DOHH2 (cell line): ENCODE measurements around the gene RNF150.

Source experiments
- H3F3A ChIP-seq: fragments of 200-600 bp; sonication (generic), shearing (Covaris generic); 2 replicates; pipeline ENCODE4 v1.6.0; 2016; ENCODE audit warnings: antibody characterized with exemption, mild to moderate bottlenecking; ENCODE audit not compliant: control insufficient read depth, insufficient read depth
- H3K27ac ChIP-seq: fragments of 200-600 bp; sonication (generic); 2 replicates; pipeline ENCODE4 v1.5.1; 2014; ENCODE audit warnings: low read depth, mild to moderate bottlenecking, low read length, moderate library complexity
- H3K27me3 ChIP-seq: fragments of 200-600 bp; sonication (generic); 2 replicates; pipeline ENCODE4 v1.6.1; 2014; ENCODE audit warnings: mild to moderate bottlenecking, low read length, mixed read lengths; ENCODE audit not compliant: control insufficient read depth
- H3K36me3 ChIP-seq: fragments of 200-600 bp; sonication (generic); 2 replicates; pipeline ENCODE4 v1.6.1; 2014; ENCODE audit warnings: mild to moderate bottlenecking, low read length, moderate library complexity, mixed read lengths; ENCODE audit not compliant: control insufficient read depth
- H3K4me1 ChIP-seq: fragments of 200-600 bp; sonication (generic); 2 replicates; pipeline ENCODE4 v1.6.1; 2014; ENCODE audit warnings: mild to moderate bottlenecking, low read length, mixed read lengths; ENCODE audit not compliant: control insufficient read depth
- H3K4me2 ChIP-seq: fragments of 200-600 bp; sonication (generic); 2 replicates; pipeline ENCODE4 v1.6.0; 2014; ENCODE audit warnings: mild to moderate bottlenecking, low read length, moderate library complexity
- H3K4me3 ChIP-seq: fragments of 200-600 bp; sonication (generic); 2 replicates; pipeline ENCODE4 v1.5.1; 2014; ENCODE audit warnings: mild to moderate bottlenecking, low read length, mixed read lengths
- H3K79me2 ChIP-seq: fragments of 200-600 bp; sonication (generic); 2 replicates; pipeline ENCODE4 v1.6.1; 2014; ENCODE audit warnings: mild to moderate bottlenecking, low read length, mixed read lengths; ENCODE audit not compliant: control insufficient read depth
- H3K9me2 ChIP-seq: fragments of 200-600 bp; sonication (generic); replicated peaks from 2 replicates; pipeline ENCODE4 v1.6.1; 2014; ENCODE audit warnings: mild to moderate bottlenecking, low read length, mixed read lengths; ENCODE audit not compliant: control insufficient read depth
- H3K9me3 ChIP-seq: fragments of 200-600 bp; sonication (generic); 2 replicates; pipeline ENCODE4 v1.6.1; 2014; ENCODE audit warnings: antibody characterized with exemption, low read length, mixed read lengths; ENCODE audit not compliant: control insufficient read depth, insufficient read depth
- H4K20me1 ChIP-seq: fragments of 200-600 bp; sonication (generic); 2 replicates; pipeline ENCODE4 v1.6.0; 2014; ENCODE audit warnings: low read depth, mild to moderate bottlenecking, antibody characterized with exemption, low read length, moderate library complexity; ENCODE audit not compliant: control insufficient read depth, insufficient read depth
- EZH2phosphoT487 ChIP-seq: fragments of 200-600 bp; sonication (generic); IDR thresholded peaks from 2 replicates; pipeline ENCODE4 v1.6.1; 2017; ENCODE audit warnings: borderline replicate concordance, mild to moderate bottlenecking, antibody characterized with exemption, low read length, moderate library complexity, mixed read lengths
- TF ChIP-seq, protein P1 (sequence below): fragments of 200-600 bp; sonication (generic); IDR thresholded peaks from one replicate; pipeline ENCODE4 v1.5.1; 2014; ENCODE audit warnings: antibody characterized with exemption, mild to moderate bottlenecking, low read depth, low read length; ENCODE audit not compliant: poor library complexity, severe bottlenecking

Gene RNF150

DNA sequence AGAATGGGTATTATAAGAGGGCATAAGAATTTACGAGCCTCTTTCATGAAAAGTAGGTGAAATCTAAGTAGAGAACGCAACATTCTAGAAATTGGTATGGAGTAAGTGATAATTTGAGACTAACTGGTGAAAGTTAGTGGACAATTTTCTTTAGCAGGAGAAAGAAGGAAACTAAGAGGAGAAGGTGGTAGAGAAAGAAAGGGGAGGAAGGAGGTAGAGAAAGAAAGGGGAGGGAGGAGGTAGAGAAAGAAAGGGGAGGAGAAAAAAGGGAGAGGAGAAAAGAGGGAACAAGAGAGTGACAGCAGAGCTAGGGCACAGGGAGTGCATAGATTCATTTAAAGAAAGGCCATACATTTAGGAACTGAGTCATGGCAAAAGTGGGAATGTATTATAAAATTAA is 94.1 kb downstream of the RNF150 start:
- H3K9me3 ChIP-seq: no peaks in the 10 kb centered on the region

DNA sequence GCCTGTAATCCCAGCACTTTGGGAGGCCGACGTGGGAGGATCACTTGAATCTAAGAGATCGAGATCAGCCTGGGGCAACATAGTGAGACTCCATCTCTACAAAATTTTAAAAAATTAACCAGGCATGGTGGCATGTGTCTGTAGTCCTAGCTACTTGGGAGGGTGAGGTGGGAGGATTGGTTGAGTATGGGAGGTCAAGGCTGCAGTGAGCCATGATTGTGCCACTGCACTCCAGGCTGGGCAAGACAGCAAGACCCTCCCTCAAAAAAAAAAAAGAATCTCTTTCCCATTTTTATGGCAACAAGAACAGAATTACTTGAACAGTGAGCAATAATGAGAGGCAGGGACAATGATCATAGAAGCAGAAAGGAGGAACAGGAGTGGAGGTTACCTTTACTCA is 94.8 kb downstream of the RNF150 start:
- Histone ChIP-seq H3K79me2 (no peaks in the 10 kb centered on the region), H3K4me3 (no peak overlapping the region), H3K27me3 (no peaks in the 10 kb centered on the region), H3F3A (no peaks in the 10 kb centered on the region), H3K36me3 (no peaks in the 10 kb centered on the region), H3K27ac (no peak overlapping the region), H3K9me2 (no peaks in the 10 kb centered on the region), H3K4me1 (no peaks in the 10 kb centered on the region), H4K20me1 (no peaks in the 10 kb centered on the region), H3K9me3 (no peaks in the 10 kb centered on the region), H3K4me2 (no peak overlapping the region)
- TF ChIP-seq, protein P1, sequence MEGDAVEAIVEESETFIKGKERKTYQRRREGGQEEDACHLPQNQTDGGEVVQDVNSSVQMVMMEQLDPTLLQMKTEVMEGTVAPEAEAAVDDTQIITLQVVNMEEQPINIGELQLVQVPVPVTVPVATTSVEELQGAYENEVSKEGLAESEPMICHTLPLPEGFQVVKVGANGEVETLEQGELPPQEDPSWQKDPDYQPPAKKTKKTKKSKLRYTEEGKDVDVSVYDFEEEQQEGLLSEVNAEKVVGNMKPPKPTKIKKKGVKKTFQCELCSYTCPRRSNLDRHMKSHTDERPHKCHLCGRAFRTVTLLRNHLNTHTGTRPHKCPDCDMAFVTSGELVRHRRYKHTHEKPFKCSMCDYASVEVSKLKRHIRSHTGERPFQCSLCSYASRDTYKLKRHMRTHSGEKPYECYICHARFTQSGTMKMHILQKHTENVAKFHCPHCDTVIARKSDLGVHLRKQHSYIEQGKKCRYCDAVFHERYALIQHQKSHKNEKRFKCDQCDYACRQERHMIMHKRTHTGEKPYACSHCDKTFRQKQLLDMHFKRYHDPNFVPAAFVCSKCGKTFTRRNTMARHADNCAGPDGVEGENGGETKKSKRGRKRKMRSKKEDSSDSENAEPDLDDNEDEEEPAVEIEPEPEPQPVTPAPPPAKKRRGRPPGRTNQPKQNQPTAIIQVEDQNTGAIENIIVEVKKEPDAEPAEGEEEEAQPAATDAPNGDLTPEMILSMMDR: no peak
- TF ChIP-seq EZH2phosphoT487: no peak

More for the DNA sequence above, 94.1 kb downstream of the RNF150 start:
- no peak overlapping the region for H3K4me3 ChIP-seq
- H4K20me1 ChIP-seq: no peaks in the 10 kb centered on the region
- H3K27ac ChIP-seq: no peak overlapping the region
- H3K36me3 ChIP-seq: no peaks in the 10 kb centered on the region
- no peak overlapping the region for H3K4me2 ChIP-seq
- no peak for TF ChIP-seq EZH2phosphoT487
- TF ChIP-seq, protein P1: no peak
- H3K79me2 ChIP-seq: no peaks in the 10 kb centered on the region
- H3K4me1 ChIP-seq: no peaks in the 10 kb centered on the region
- no peaks in the 10 kb centered on the region for H3K9me2 ChIP-seq
- no peaks in the 10 kb centered on the region for H3F3A ChIP-seq
- H3K27me3 ChIP-seq: no peaks in the 10 kb centered on the region

DNA sequence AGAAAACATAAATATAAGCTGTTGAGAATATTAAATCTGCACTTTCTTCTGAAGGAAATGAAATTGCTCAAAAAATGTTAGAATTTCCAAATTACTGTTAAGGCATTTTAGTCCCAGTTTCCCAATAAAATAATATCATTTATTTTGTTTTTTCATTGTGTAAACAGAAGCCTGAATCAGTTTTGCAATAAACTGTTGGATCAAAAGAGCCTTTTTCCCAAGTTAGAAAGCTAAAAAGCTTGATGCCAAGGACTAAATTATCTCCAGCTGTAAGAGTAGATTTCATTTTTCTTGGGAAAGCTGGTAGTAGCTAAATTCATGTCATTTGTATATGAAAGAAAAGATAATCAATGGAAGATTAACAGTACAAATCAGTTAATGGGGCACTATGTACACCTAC is 95.8 kb downstream of the RNF150 start:
- no peaks in the 10 kb centered on the region for H3K9me3 ChIP-seq
- H3K4me2 ChIP-seq: no peak overlapping the region
- TF ChIP-seq, protein P1: no peak
- no peak for TF ChIP-seq EZH2phosphoT487
- H3K27ac ChIP-seq: no peak overlapping the region
- H3K79me2 ChIP-seq: no peaks in the 10 kb centered on the region
- no peaks in the 10 kb centered on the region for H3F3A ChIP-seq
- no peaks in the 10 kb centered on the region for H3K4me1 ChIP-seq
- no peaks in the 10 kb centered on the region for H3K36me3 ChIP-seq
- H3K9me2 ChIP-seq: no peaks in the 10 kb centered on the region
- H4K20me1 ChIP-seq: no peaks in the 10 kb centered on the region
- H3K27me3 ChIP-seq: no peaks in the 10 kb centered on the region
- H3K4me3 ChIP-seq: no peak overlapping the region

DNA sequence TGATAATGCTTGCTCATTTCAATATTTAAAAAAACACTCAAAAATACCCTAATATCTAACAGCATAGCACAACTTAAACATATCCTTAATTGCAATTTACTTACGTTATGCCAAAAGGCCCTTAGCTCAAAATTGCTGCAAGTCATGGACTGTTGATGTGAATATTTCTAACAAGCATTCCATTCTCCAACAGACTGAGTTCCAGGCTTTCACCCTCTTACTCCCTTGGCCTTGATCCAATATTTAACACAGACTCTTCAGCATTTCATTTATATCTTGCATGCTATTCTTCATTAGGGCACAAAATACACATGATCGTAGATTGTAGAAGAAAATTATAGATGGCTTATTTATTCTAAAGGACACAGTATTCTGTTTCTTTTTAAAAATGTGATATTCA is 96.5 kb downstream of the RNF150 start:
- Histone ChIP-seq H3K4me3 (no peak overlapping the region), H3K27ac (no peak overlapping the region), H3K9me3 (no peaks in the 10 kb centered on the region), H4K20me1 (no peaks in the 10 kb centered on the region), H3K79me2 (no peaks in the 10 kb centered on the region), H3K4me1 (no peaks in the 10 kb centered on the region), H3K9me2 (no peaks in the 10 kb centered on the region), H3K36me3 (no peaks in the 10 kb centered on the region), H3F3A (no peaks in the 10 kb centered on the region), H3K27me3 (no peaks in the 10 kb centered on the region), H3K4me2 (no peak overlapping the region)
- TF ChIP-seq EZH2phosphoT487: no peak
- TF ChIP-seq, protein P1: no peak
